ENCODE measurements around the gene ELOVL6. TPM values are rescaled to one million over a fixed set of nuclear protein-coding genes. Genes with fewer than 3 reads are reported as not detected.

Gene ELOVL6
- total RNA-seq, 1 donor from 2014 or later = 44.9 TPM

DNA sequence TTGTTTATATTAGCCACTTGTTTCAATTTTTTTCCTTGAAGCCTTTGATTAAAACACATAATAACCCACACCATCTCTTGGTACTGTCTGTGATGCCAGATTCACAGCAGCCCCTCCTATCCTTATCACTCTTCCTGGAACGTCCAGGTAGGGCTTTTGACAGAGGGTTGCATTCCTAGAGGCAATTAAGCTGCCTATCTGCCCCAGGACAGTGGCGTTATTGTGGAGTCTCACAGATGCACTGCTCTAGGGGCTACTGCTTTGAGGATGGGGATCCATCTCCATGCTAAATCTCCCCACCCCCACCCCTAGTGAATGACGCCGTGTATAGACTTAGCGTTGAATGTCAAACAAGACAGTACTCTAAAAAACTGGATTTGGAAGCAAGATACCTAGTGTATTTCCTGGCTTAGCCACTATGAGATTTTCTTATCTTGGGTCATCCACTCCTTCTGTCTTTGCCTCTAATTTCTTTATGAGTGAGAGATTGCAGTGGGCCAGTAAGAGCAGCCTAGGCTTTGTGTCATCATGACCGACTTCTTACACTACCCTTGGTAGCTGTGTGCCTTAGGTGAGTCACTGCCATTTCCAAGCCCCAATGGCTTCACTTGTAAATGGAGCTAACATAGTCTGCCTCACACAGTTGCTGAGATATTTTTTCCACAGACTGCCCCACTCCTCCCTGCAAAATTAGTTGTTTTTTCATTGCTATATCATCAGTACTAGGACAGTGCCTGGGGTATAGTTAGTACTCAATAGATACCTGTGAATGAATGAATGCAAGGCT lies 194.8 kb downstream of the ELOVL6 start:
- intact Hi-C loops (cut with micrococcal nuclease) = loop anchor here (2.0 kb wide), 1 partner anchor 45 kb away; no protein-coding TSS in a partner anchor

DNA sequence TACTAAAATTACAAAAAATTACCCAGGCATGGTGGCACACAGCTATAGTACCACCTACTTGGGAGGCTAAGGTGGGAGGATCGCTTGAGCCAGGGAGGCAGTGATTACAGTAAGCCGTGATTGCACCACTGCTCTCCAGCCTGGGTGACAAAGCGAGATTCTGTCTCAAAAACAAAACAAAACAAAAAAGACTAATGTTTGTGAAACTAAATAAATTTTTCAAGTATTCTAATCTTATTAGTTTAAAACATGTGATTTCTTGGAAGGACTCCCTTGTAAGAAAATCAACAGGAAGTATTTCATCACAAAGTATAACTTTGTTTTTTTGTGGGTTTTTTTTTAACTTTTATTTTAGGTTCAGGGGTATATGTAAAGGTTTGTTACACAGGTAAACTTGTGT lies 196.1 kb downstream of the ELOVL6 start:
- intact Hi-C loops (cut with micrococcal nuclease) = no loop called here

DNA sequence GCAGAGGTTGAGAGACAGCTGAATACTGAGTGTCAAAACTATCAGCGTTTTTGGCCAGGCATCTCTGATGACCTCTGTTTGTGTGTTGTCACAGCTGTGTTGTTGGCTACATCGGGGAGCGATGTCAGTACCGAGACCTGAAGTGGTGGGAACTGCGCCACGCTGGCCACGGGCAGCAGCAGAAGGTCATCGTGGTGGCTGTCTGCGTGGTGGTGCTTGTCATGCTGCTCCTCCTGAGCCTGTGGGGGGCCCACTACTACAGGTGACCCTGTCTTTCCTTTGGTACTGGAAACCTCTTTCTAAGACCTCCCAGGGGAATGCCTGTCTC lies 198.9 kb downstream of the ELOVL6 start:
- intact Hi-C loops (cut with micrococcal nuclease) = loop anchor here (1.0 to 5.0 kb wide), 7 partner anchors 51 to 1631 kb away; no protein-coding TSS in a partner anchor

DNA sequence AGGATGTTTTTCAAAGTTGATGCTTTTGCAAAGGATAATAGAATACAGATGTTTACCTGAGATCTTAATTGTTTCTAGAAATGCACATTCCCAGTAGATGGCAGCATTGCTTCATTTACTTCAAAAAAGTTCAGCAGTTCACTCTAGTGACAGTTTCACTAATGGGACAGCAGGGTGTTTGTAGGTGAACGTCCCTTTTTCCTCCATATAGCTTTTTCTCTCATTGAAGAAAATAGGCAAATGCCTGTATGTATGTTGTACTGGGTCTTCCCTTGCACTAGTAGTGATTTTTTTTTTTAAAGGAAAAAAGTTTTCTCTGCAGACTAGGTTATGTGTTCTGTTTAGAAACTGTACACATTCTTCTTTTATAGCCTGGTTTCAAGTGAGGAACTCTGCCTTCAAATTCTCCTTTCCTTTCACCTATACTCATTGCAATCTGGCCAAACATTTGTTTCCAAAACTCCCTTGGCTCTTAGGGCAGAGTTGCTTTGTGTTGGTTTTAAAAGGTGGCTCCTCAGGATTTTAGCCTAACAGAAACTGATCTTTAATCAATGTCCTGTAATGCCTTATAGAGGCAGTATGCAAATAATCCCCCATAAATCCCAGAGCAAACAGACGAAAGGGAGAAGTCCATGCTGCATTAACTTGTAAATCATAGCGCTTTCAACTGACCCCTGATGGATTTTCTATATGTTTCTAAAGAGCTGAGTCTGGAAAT lies 199.4 kb downstream of the ELOVL6 start:
- intact Hi-C loops (cut with micrococcal nuclease) = loop anchor here (1.0 to 5.0 kb wide), 8 partner anchors 52 to 1632 kb away; no protein-coding TSS in a partner anchor

DNA sequence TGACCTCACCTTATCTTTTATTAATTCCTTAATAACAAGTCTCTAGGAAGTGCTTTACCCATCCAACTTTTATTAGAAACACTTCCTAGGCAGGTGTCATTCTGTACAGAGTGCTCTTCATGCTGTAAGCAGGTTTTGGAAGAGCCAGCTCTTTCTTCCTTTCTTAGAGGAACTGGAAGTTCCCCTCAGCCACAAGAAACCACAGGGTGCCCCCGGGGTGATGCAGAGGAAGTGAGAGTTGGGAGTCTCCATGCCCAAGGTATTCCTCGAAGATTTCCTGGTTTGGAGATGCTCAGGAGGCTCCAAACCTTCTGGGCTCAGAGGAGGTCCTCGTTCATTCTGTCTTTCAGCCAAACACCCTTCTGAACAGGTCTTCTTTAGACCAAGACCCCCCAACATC lies 201.9 kb downstream of the ELOVL6 start:
- intact Hi-C loops (cut with micrococcal nuclease) = loop anchor here (5.0 kb wide), 1 partner anchor 591 kb away; no protein-coding TSS in a partner anchor

Data from T-helper 1 cell treated with Interleukin-12 subunit alpha and Interleukin-12 subunit beta and Interleukin-4 antibody, amounts not matched to agents 30 ng/mL and 1 ng/mL, for 36 hours (primary cell).